OCI-M1 (cell line): ENCODE measurements around the gene COL4A3.
A peak's percentile ranks its signal among the peaks of the same experiment; 100 is the strongest.

ENCODE experiments used
- DNase-seq: peaks from one replicate; lab custom pipeline; 2025; lab: John Stamatoyannopoulos, UW

Gene COL4A3

GRCh38 chr2:227344231-227344630 is 179.8 kb downstream of the COL4A3 start:
- DNase-seq = no peak

GRCh38 chr2:227347117-227347516 is 182.7 kb downstream of the COL4A3 start:
- DNase-seq = no peak

- no peak for DNase-seq
Observed at GRCh38 chr2:227348324-227348723, 183.9 kb downstream of the COL4A3 start.

GRCh38 chr2:227349989-227350612 is 185.7 kb downstream of the COL4A3 start:
- no peak for DNase-seq

GRCh38 chr2:227351639-227352038 is 187.2 kb downstream of the COL4A3 start:
- DNase-seq = no peak

GRCh38 chr2:227360351-227360750 is 195.9 kb downstream of the COL4A3 start:
- DNase-seq = no peak

GRCh38 chr2:227363756-227364155 is 199.3 kb downstream of the COL4A3 start:
- DNase-seq = peak; percentile 6
